PC-9 (cell line): Measurements from ENCODE around the gene USP48.

Source experiments
- EZH2 ChIP-seq: fragments of 200-600 bp; sonication (generic); IDR thresholded peaks from 2 replicates; pipeline ENCODE4 v1.8.0; 2017; ENCODE audit warnings: antibody characterized with exemption, low read depth
- TF ChIP-seq, protein P1 (sequence below): fragments of 200-600 bp; sonication (generic); conservative IDR thresholded peaks from 2 replicates; pipeline ENCODE4 v1.6.1; 2017; ENCODE audit warnings: mixed run types, antibody characterized with exemption, mild to moderate bottlenecking, moderate library complexity

DNA sequence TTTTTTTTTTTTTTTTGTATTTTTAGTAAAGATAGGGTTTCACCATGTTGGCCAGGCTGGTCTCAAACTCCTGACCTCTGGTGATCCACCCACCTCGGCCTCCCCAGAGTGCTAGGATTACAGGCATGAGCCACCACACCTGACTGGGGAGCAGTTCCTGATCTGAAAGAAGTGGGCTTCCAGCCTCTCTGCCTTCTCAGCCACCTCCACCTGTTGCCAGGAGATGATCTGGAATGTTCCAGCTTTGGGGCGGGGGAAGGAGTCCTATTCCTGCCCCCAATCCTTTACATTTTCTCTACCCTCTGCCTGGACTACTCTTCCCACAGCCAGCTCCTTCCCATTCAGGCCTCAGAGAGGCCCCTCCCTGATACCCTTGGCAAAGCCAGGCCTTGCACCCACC, 141.9 kb downstream of the USP48 start:
- TF ChIP-seq, protein P1, sequence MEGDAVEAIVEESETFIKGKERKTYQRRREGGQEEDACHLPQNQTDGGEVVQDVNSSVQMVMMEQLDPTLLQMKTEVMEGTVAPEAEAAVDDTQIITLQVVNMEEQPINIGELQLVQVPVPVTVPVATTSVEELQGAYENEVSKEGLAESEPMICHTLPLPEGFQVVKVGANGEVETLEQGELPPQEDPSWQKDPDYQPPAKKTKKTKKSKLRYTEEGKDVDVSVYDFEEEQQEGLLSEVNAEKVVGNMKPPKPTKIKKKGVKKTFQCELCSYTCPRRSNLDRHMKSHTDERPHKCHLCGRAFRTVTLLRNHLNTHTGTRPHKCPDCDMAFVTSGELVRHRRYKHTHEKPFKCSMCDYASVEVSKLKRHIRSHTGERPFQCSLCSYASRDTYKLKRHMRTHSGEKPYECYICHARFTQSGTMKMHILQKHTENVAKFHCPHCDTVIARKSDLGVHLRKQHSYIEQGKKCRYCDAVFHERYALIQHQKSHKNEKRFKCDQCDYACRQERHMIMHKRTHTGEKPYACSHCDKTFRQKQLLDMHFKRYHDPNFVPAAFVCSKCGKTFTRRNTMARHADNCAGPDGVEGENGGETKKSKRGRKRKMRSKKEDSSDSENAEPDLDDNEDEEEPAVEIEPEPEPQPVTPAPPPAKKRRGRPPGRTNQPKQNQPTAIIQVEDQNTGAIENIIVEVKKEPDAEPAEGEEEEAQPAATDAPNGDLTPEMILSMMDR: no peak
- TF ChIP-seq EZH2: no peak
